Stomach (tissue), 9 donors: ENCODE data around the gene C10orf71. TPM values are rescaled to one million over a fixed set of nuclear protein-coding genes. Genes with fewer than 3 reads are reported as not detected.

Experiments used
- DNase-seq, 2 donors: peaks; one replicate each; pipeline versions ENCODE4 v3.0.0 to v3.0.0-alpha.2; 2013 to 2019
- H3K27ac ChIP-seq, 5 donors: fragments of 200-600 bp in 4 of 5; sonication (generic) in 4 of 5; one replicate each; pipeline ENCODE4 v1.5.1; 2013 to 2019; ENCODE audit warnings: mild to moderate bottlenecking in 1 of 5, moderate library complexity in 1 of 5
- H3K27me3 ChIP-seq, 3 donors: fragments of 200-600 bp; sonication (generic); one replicate each; pipeline ENCODE4 v1.5.1; 2017 to 2019; ENCODE audit warnings: mixed run types in 1 of 3
- H3K36me3 ChIP-seq, 4 donors: fragments of 200-600 bp; sonication (generic); 1 replicate in 3 of 4; 2 replicates in 1 of 4; pipeline ENCODE4 v1.5.1; 2016 to 2019
- H3K4me1 ChIP-seq, 4 donors: fragments of 200-600 bp; sonication (generic); one replicate each; pipeline ENCODE4 v1.5.1; 2016 to 2019
- H3K4me3 ChIP-seq, 4 donors: fragments of 200-600 bp; sonication (generic) in 3 of 4; one replicate each; pipeline ENCODE4 v1.5.1; 2016 to 2019; ENCODE audit warnings: mild to moderate bottlenecking in 1 of 4
- H3K9me3 ChIP-seq, 4 donors: fragments of 200-600 bp; sonication (generic); one replicate each; pipeline ENCODE4 v1.5.1; 2016 to 2019
- EP300 ChIP-seq: sonication (generic); formaldehyde crosslinking; IDR thresholded peaks from one replicate; pipeline ENCODE4 v1.6.1; 2017; ENCODE audit warnings: antibody characterized with exemption
- POLR2A ChIP-seq, 4 donors: fragments of 450-650 bp; IDR thresholded peaks; one replicate each; pipeline ENCODE4 v1.6.1; 2016; ENCODE audit warnings: antibody characterized with exemption in 4 of 4, control low read depth in 2 of 4, mild to moderate bottlenecking in 1 of 4, moderate library complexity in 1 of 4
- POLR2AphosphoS5 ChIP-seq, 3 donors: sonication (generic); formaldehyde crosslinking; IDR thresholded peaks; one replicate each; pipeline ENCODE4 v1.6.1; 2016; ENCODE audit warnings: antibody characterized with exemption in 3 of 3
- WGBS, 5 donors: extraction: QIAGEN DNeasy Blood & Tissue Kit in 3 of 5; methylation state at CpG; one replicate each; pipeline versions ENCODE4 v1.1.5 to v1.1.7; 2013 to 2018; 5-methylcytosine and 5-hydroxymethylcytosine counted together
- intact Hi-C: fragments of 100-400 bp; cut with DNase I; formaldehyde crosslinking; loops from one replicate; pipeline ENCODE4 v1.15.1; 2023; ENCODE audit warnings: low total_unique reads
- polyA plus RNA-seq, 3 donors: library from polyadenylated mRNA; stranded (reverse); fragments of 200-250 nt; gene quantifications; one replicate each; pipeline ENCODE4 v1.2.3, GENCODE V29; 2013
- total RNA-seq, 5 donors: library from RNA; depleted of rRNA; stranded (reverse); fragments of >200 nt; gene quantifications; one replicate each; pipeline versions ENCODE4 v1.1.0 to v1.2.3, GENCODE V29; 2014 to 2016
- TF ChIP-seq, protein P1 (sequence below), 7 experiments: fragments of 450-650 bp in 4 of 7; fragments of 200-600 bp in 3 of 7; sonication (generic) in 3 of 7; IDR thresholded peaks; one replicate each; pipeline ENCODE4 v1.5.1; 2016 to 2019; ENCODE audit warnings: antibody characterized with exemption in 7 of 7, control low read depth in 2 of 7, mild to moderate bottlenecking in 1 of 7
- donor health status: healthy with polysubstance abuse.
- donor health status: Bipolar disorder and iron deficiency.
- donor health status: healthy.

The C10orf71 gene
- total and polyA plus RNA-seq, 8 donors = 0.18 TPM; not detected in 7

DNA sequence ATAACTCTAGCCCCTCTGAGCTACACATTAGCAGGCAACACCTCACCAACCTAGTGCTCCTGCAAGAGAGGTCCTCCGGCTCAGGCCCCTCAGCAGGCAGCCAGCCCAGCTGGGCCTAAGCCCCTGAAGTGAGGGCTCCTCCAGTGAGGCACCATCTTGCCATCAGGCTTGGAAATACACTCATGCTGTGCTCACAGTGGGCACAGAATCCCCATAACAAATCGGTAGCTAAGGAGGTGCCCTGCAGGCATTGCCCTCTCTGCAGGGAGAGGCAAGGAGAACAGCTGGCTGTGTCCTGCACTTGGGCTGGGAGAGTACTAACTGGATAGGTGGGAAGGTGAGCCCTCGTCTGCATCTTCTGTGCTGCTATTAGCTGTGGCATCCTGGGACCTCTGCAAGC, 3.7 kb upstream of the C10orf71 start:
- intact Hi-C loops = no loop called here
- TF ChIP-seq POLR2AphosphoS5 (IDR thresholded peaks at IDR 0.05) (no peak), POLR2A (IDR thresholded peaks at IDR 0.05) (no peak), EP300 (no peak)
- TF ChIP-seq, protein P1, sequence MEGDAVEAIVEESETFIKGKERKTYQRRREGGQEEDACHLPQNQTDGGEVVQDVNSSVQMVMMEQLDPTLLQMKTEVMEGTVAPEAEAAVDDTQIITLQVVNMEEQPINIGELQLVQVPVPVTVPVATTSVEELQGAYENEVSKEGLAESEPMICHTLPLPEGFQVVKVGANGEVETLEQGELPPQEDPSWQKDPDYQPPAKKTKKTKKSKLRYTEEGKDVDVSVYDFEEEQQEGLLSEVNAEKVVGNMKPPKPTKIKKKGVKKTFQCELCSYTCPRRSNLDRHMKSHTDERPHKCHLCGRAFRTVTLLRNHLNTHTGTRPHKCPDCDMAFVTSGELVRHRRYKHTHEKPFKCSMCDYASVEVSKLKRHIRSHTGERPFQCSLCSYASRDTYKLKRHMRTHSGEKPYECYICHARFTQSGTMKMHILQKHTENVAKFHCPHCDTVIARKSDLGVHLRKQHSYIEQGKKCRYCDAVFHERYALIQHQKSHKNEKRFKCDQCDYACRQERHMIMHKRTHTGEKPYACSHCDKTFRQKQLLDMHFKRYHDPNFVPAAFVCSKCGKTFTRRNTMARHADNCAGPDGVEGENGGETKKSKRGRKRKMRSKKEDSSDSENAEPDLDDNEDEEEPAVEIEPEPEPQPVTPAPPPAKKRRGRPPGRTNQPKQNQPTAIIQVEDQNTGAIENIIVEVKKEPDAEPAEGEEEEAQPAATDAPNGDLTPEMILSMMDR (IDR thresholded peaks at IDR 0.05) = no peak
- Histone ChIP-seq H3K27me3 (peaks cover 0 to 8% (median 3%) of the 10 kb centered on the region in 3 donors), H3K9me3 (no peaks in the 10 kb centered on the region), H3K27ac (no peak overlapping the region), H3K36me3 (no peaks in the 10 kb centered on the region), H3K4me1 (peaks cover 4 to 19% (median 10%) of the 10 kb centered on the region in 4 donors), H3K4me3 (no peak overlapping the region)
- no peak for DNase-seq
- WGBS, 5 donors = 61 to 92% (median 90%) methylated on average over 2 to 3 of the region's 3 CpGs

DNA sequence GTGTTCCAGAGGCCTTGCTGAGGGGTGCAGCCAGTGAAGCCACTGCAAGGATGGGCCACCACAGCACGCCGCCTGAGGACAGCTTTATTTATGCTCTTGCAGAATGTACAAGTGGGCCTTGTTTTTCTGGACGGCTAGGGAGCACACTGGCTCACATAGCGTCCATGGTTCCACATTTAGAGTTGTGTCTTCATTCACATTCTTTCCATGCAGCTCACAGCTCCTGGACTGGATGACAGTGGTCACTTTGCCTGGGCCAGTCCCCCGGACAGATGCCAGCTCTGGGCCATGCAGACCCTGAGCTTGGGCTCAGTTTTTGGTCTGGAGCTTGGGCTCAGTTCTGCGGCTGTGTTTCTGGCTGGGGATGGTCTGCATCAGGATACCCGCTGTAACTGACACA, 2.6 kb upstream of the C10orf71 start:
- DNase-seq = no peak
- intact Hi-C loops = no loop called here
- no peak overlapping the region for H3K4me3 ChIP-seq
- WGBS, 5 donors = 84 to 97% (median 89%) methylated on average over 7 of the region's 7 CpGs
- no peaks in the 10 kb centered on the region for H3K9me3 ChIP-seq
- no peak overlapping the region for H3K27ac ChIP-seq
- peaks cover 0 to 8% (median 3%) of the 10 kb centered on the region in 3 donors for H3K27me3 ChIP-seq
- H3K36me3 ChIP-seq = no peaks in the 10 kb centered on the region
- TF ChIP-seq POLR2AphosphoS5 (IDR thresholded peaks at IDR 0.05) (no peak), POLR2A (IDR thresholded peaks at IDR 0.05) (no peak), EP300 (no peak)
- TF ChIP-seq, protein P1 (IDR thresholded peaks at IDR 0.05) = no peak
- peaks cover 4 to 19% (median 10%) of the 10 kb centered on the region in 4 donors for H3K4me1 ChIP-seq

DNA sequence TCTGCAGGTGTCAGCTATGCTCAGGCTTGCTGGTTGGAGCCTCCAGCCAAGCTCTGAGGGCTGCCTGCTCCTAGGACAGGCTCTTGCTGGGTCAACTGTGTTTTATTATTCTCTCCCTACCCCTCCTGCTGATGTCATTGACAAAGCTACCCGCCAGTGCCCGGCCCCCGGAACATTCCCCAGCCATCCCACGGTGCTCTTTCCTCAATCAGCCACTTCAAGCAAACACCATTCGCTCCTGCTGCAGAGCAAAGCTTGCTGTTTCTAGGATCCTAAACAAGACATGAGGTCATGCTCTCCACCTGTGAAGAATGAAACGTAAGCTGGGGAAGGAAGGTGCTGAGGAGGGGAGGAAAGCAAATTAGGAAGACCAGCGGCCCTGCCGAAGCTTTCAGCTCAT, 2.1 kb upstream of the C10orf71 start:
- H3K4me3 ChIP-seq = no peak overlapping the region
- WGBS, 5 donors = 56 to 65% (median 62%) methylated on average over 8 of the region's 8 CpGs
- H3K9me3 ChIP-seq = no peaks in the 10 kb centered on the region
- peaks cover 0 to 8% (median 3%) of the 10 kb centered on the region in 3 donors for H3K27me3 ChIP-seq
- intact Hi-C loops = no loop called here
- H3K4me1 ChIP-seq = peaks cover 4 to 19% (median 10%) of the 10 kb centered on the region in 4 donors
- no peak overlapping the region for H3K27ac ChIP-seq
- H3K36me3 ChIP-seq = no peaks in the 10 kb centered on the region
- no peak for DNase-seq
- TF ChIP-seq, protein P1 (IDR thresholded peaks at IDR 0.05) = no peak
- TF ChIP-seq EP300 = no peak
- no peak for TF ChIP-seq POLR2A (IDR thresholded peaks at IDR 0.05)
- TF ChIP-seq POLR2AphosphoS5 (IDR thresholded peaks at IDR 0.05) = no peak

DNA sequence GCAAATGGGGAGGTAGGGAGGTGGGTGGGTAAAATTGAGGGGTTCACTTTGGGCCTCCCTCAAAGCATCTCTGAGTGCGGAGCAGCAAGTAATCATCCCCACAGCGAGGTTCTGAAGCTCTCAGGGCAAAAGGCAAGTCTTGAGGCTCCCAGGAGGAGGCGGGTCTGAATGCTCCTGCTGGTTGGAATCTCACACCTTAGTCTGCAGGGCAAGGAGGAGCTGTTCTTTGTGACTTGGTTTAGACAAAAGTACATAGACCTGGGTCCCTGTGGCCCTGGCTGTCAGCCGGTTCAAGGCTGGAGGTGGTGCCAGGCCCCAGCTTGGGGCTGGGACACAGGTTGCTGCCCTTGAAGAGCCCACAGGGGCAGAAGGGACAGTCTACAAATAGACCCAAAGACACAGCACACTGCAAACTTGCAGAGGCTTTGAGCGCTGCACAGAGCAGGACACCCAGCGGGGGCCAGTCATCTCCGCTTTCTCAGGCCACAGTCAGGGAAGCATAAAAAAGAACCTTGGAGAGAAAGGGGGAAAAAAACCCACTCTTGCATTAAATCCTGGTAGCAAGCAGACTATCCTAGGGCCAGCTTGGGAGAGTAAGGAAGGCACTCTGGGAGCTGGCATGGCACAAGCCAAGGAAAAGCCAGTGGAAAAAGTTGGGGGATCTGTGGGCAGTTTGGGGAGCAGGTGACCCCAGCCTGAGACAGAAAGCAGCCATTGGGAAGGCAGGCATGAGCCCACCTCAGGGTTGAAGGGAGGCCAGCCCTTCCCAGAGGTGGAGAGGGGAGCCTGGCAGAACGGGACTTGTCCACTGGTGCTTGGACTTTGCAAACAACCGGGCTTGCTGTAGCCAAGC, 926 bp upstream of the C10orf71 start:
- no peak overlapping the region for H3K27ac ChIP-seq
- no peak for DNase-seq

More for the DNA sequence above, 926 bp upstream of the C10orf71 start:
- TF ChIP-seq, protein P1 (IDR thresholded peaks at IDR 0.05) = no peak
- TF ChIP-seq EP300 (no peak), POLR2AphosphoS5 (IDR thresholded peaks at IDR 0.05) (no peak), POLR2A (IDR thresholded peaks at IDR 0.05) (no peak)
- H3K4me1 ChIP-seq = peaks cover 4 to 19% (median 10%) of the 10 kb centered on the region in 4 donors
- no peaks in the 10 kb centered on the region for H3K36me3 ChIP-seq
- no peaks in the 10 kb centered on the region for H3K9me3 ChIP-seq
- no peak overlapping the region for H3K4me3 ChIP-seq
- 72 to 86% (median 77%) methylated on average over 8 to 9 of the region's 9 CpGs for WGBS, 5 donors
- H3K27me3 ChIP-seq = peaks cover 0 to 8% (median 1%) of the 10 kb centered on the region in 3 donors
- intact Hi-C loops = no loop called here
